ENCODE measurements around the gene CPN2. TPM values are rescaled to one million over a fixed set of nuclear protein-coding genes. Genes with fewer than 3 reads are reported as not detected.

The CPN2 gene
- total and polyA plus RNA-seq, 10 of the 15 experiments (the other 5 are each of a cell fraction or from before 2014, with no cell fraction given) = not detected

GRCh38 chr3:194377708-194378107 lies 26.6 kb upstream of the CPN2 start:
- CTCF ChIA-PET = interaction anchor here (0.5 kb wide), 2 partner anchors 199 to 1094 kb away, joined by 3 to 4 read pairs; no protein-coding TSS in a partner anchor
- in situ Hi-C loops (cut with MboI) (no loop called here), intact Hi-C loops (cut with micrococcal nuclease; ENCODE audit: unreplicated experiment) (no loop called here)
- Histone ChIP-seq H4K20me1 (ENCODE audit: control insufficient read depth, insufficient read depth) (no peaks in the 10 kb centered on the region), H3K9me3 (replicated peaks; ENCODE audit: control insufficient read depth, insufficient read depth, low read length) (no peaks in the 10 kb centered on the region), H3K4me3 (no peak overlapping the region), H3K27me3 (replicated peaks in 1 of 2; ENCODE audit: control insufficient read depth in 2 of 2, insufficient read depth in 2 of 2, low read length in 1 of 2) (no peaks in the 10 kb centered on the region; a peak in 2 of 4 replicates), H2AFZ (ENCODE audit: control insufficient read depth, low read depth, low read length) (no peak overlapping the region), H3K9ac (ENCODE audit: control insufficient read depth, insufficient read depth, low read length) (no peak overlapping the region), H3K4me1 (ENCODE audit: control insufficient read depth, insufficient read depth, low read length) (no peaks in the 10 kb centered on the region), H3K4me2 (ENCODE audit: control insufficient read depth, insufficient read depth) (no peak overlapping the region), H3K79me2 (ENCODE audit: control insufficient read depth, insufficient read depth, low read length) (no peaks in the 10 kb centered on the region), H3K27ac (ENCODE audit: control insufficient read depth, insufficient read depth) (no peak overlapping the region), H3K36me3 (ENCODE audit: control insufficient read depth in 2 of 2, insufficient read depth in 2 of 2, low read length in 1 of 2) (no peaks in the 10 kb centered on the region)
- RAD21 ChIA-PET (ENCODE audit: unreplicated experiment) = no interaction called here
- ATAC-seq (no peak), FAIRE-seq (no peak), DNase-seq (ENCODE audit: low read depth, low spot score) (no peak)
- POLR2A ChIA-PET = no interaction called here
- no TSS peak for BruUV-seq (replicated peaks)
- SMC1A ChIA-PET (ENCODE audit: uncharacterized antibody, unreplicated experiment) = no interaction called here
- WGBS (ENCODE audit: insufficient coverage, insufficient replicate concordance, low lambda C conversion rate, missing lambda C conversion rate) = 0% methylated on average over 1 of the region's 1 CpG
- TF ChIP-seq CBX5 (IDR thresholded peaks at IDR 0.05; ENCODE audit: low read depth) = no peak
- no peak for TF ChIP-seq SMARCA5 (IDR thresholded peaks at IDR 0.05)
- no peak for TF ChIP-seq HDAC2 (IDR thresholded peaks at IDR 0.05)
- no peak for TF ChIP-seq TARDBP (IDR thresholded peaks at IDR 0.05; ENCODE audit: borderline replicate concordance)
- TF ChIP-seq WRNIP1 (IDR thresholded peaks at IDR 0.05; ENCODE audit: borderline replicate concordance, low read depth, low read length) = no peak
- no peak for TF ChIP-seq CUX1 (IDR thresholded peaks at IDR 0.05; ENCODE audit: insufficient replicate concordance, low read depth, low read length)
- TF ChIP-seq NFYA (IDR thresholded peaks at IDR 0.05; ENCODE audit: borderline replicate concordance, low read depth, low read length) = no peak
- TF ChIP-seq CEBPB (IDR thresholded peaks at IDR 0.05; ENCODE audit: borderline replicate concordance in 1 of 2, low read depth in 2 of 2, low read length in 2 of 2) = no peak
- no peak for TF ChIP-seq DPF2 (IDR thresholded peaks at IDR 0.05)
- TF ChIP-seq NBN (IDR thresholded peaks at IDR 0.05) = no peak
- TF ChIP-seq NKRF (conservative IDR thresholded peaks at IDR 0.05) = no peak
- TF ChIP-seq E2F8 (IDR thresholded peaks at IDR 0.05; ENCODE audit: low read depth, partially characterized antibody) = no peak
- TF ChIP-seq MEF2B (IDR thresholded peaks at IDR 0.05; ENCODE audit: partially characterized antibody, poor library complexity, severe bottlenecking) = no peak
- no peak for TF ChIP-seq RELB (IDR thresholded peaks at IDR 0.05; ENCODE audit: low read depth)
